Muscle of leg (tissue), 11 donors: ENCODE data around the gene CT47C1. TPM values are rescaled to one million over a fixed set of nuclear protein-coding genes. Genes with fewer than 3 reads are reported as not detected.

Source experiments
- DNase-seq: peaks from one replicate; pipeline ENCODE4 v3.0.0; 2013
- H3K27ac ChIP-seq: one replicate; pipeline ENCODE4 v1.5.1; 2013; ENCODE audit warnings: mild to moderate bottlenecking, low read length, control low read depth
- H3K27me3 ChIP-seq: one replicate; pipeline ENCODE4 v1.6.1; 2013; ENCODE audit warnings: low read length; ENCODE audit not compliant: control insufficient read depth, insufficient read depth
- H3K36me3 ChIP-seq: one replicate; pipeline ENCODE4 v1.6.1; 2013; ENCODE audit warnings: low read length; ENCODE audit not compliant: control insufficient read depth, insufficient read depth
- H3K4me1 ChIP-seq: one replicate; pipeline ENCODE4 v1.6.1; 2013; ENCODE audit warnings: low read length; ENCODE audit not compliant: control insufficient read depth, insufficient read depth
- H3K4me3 ChIP-seq: one replicate; pipeline ENCODE4 v1.5.1; 2013; ENCODE audit warnings: low read length, control low read depth
- H3K9me3 ChIP-seq: replicated peaks from 2 replicates; pipeline ENCODE4 v1.6.1; 2013; ENCODE audit warnings: low read depth, low read length; ENCODE audit not compliant: control insufficient read depth
- WGBS: methylation state at CpG from one replicate; pipeline ENCODE4 v1.1.5; 2013; ENCODE audit warnings: missing lambda C conversion rate; ENCODE audit not compliant: insufficient coverage; 5-methylcytosine and 5-hydroxymethylcytosine counted together
- polyA plus RNA-seq, 8 donors: library from polyadenylated mRNA; unstranded; fragments of 120-200 nt; gene quantifications; one replicate each; pipeline versions ENCODE4 v1.2.1 to v1.2.3, GENCODE V29; 2013; ENCODE audit warnings: inconsistent platforms in 1 of 8, low replicate concordance in 1 of 8; ENCODE audit not compliant: insufficient read length in 8 of 8, insufficient read depth in 1 of 8
- total RNA-seq: library from RNA; stranded (reverse); fragments of 120-200 nt; gene quantifications from one replicate; pipeline ENCODE4 v1.2.4, GENCODE V29; 2013

Gene CT47C1
- total and polyA plus RNA-seq, 9 donors: 0.22 TPM; not detected in 8

DNA sequence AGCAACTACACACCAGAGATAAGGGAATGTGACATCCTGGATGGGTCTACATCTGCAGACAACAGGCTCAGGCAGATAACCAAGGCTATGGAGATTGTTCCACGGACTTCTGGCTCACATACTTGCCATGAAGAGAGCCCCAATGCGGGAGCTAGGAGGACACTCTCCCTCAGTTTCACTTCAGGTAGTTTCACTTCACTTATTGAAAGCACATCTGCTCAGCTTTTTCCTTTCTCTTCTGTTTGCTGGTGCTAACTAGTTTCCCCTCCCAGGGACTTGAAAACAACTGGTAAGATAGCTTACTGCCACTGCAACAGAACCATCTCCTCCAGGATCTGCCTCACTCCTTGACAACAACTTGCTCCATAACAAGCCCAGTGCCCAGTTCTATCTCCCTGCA is 1.4 kb upstream of the CT47C1 start:
- Histone ChIP-seq H3K27ac (no peak overlapping the region), H3K9me3 (no peaks in the 10 kb centered on the region), H3K4me3 (no peak overlapping the region), H3K36me3 (no peaks in the 10 kb centered on the region), H3K27me3 (peaks cover 3% of the 10 kb centered on the region), H3K4me1 (no peaks in the 10 kb centered on the region)
- WGBS: 78% methylated on average over 1 of the region's 2 CpGs
- no peak for DNase-seq

DNA sequence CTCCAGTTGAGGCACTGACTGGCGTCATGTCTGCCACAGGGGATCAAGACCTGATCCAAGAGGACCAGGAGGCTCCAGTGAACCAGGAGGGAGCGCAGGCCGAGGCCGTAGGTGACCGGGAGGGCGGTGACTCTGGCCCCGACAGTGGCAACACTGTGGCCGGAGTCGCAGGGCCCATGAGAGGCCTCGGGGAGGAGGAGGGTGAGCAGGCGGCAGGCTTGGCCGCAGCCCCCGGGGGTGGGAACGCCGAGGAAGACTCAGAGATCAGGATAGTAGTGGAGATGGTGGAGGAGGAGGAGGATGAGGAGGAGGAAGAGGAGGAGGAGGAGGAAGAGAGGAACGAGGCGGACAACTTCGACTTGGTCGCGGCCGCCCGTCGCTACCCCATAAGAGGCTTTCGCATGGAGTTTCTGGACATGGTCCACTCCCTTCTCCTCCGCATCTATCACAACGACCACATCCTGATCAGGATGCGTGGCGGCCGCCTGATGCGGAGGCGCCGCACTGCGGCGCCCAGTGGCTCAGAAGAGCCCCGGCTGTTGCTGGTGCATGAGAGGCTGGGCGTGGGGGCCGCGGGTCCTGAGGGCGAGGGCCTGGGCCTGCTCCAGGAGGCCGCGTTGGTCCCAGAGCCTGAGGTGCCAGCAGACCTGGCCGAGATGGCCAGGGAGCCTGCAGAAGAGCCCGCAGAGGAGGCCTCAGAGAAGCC is 560 bp downstream of the CT47C1 start:
- Histone ChIP-seq H3K36me3 (no peaks in the 10 kb centered on the region), H3K27ac (no peak overlapping the region), H3K4me3 (no peak overlapping the region), H3K27me3 (peaks cover 3% of the 10 kb centered on the region), H3K4me1 (no peaks in the 10 kb centered on the region), H3K9me3 (no peaks in the 10 kb centered on the region)
- 91% methylated on average over 41 of the region's 43 CpGs for WGBS
- no peak for DNase-seq

GRCh38 chrX:119073911-119074310 is 1.1 kb downstream of the CT47C1 start:
- Histone ChIP-seq H3K4me1 (no peaks in the 10 kb centered on the region), H3K4me3 (no peak overlapping the region), H3K27me3 (peaks cover 3% of the 10 kb centered on the region), H3K27ac (no peak overlapping the region), H3K9me3 (no peaks in the 10 kb centered on the region), H3K36me3 (no peaks in the 10 kb centered on the region)
- WGBS: 91% methylated on average over 15 of the region's 19 CpGs
- no peak for DNase-seq

GRCh38 chrX:119075270-119076025 is 2.7 kb downstream of the CT47C1 start:
- peaks cover 7% of the 10 kb centered on the region for H3K27me3 ChIP-seq
- no peak overlapping the region for H3K4me3 ChIP-seq
- DNase-seq: no peak
- no peaks in the 10 kb centered on the region for H3K4me1 ChIP-seq
- no CpG with 5 or more reads among the region's 3 CpGs for WGBS
- no peaks in the 10 kb centered on the region for H3K36me3 ChIP-seq
- H3K27ac ChIP-seq: no peak overlapping the region
- no peaks in the 10 kb centered on the region for H3K9me3 ChIP-seq

DNA sequence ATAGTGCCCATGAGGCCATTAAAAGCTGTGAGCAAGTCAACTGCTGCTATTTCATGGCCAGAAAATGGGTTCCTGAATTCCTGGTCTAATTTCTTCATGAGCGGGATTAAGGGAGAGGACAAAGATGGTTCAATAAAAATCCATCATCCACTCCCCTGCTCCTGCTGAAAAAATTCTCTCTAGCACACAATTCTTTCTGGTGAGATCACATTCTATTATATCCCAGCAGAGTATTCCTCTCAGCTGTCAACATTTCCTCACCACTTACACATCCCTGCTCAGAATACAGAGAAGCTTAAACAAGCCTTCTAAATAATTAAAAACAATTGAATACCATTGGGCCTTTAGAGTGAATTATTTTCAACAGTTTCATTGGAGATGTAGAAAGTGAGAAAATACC is 9.5 kb downstream of the CT47C1 start:
- Histone ChIP-seq H3K36me3 (no peaks in the 10 kb centered on the region), H3K27ac (no peak overlapping the region), H3K4me3 (no peak overlapping the region), H3K4me1 (peaks cover 7% of the 10 kb centered on the region), H3K27me3 (peaks cover 23% of the 10 kb centered on the region), H3K9me3 (no peaks in the 10 kb centered on the region)
- DNase-seq: no peak
- WGBS: no CpG with 5 or more reads among the region's 1 CpG

DNA sequence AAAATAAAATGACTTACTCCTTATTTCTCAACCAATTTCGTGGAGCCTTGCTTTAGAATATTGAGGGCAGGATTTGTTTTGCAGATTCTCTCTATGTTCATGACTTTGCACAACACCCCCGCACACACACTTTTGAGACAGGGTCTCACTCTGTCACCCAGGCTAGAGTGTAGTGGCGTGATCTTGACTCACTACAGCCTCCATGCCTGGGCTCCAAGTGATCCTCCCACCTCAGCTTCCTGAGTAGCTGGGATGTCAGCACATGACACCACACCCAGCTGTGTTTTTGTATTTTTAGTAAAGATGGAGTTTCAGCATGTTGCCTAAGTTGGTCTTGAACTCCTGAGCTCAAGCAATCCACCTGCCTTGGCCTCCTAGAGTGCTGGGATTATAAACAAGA is 12.0 kb downstream of the CT47C1 start:
- H3K27me3 ChIP-seq: peaks cover 24% of the 10 kb centered on the region
- H3K4me3 ChIP-seq: no peak overlapping the region
- no peak for DNase-seq
- peaks cover 12% of the 10 kb centered on the region for H3K4me1 ChIP-seq
- H3K27ac ChIP-seq: no peak overlapping the region
- 70% methylated on average over 2 of the region's 3 CpGs for WGBS
- no peaks in the 10 kb centered on the region for H3K9me3 ChIP-seq
- H3K36me3 ChIP-seq: no peaks in the 10 kb centered on the region

GRCh38 chrX:119087121-119087520 is 14.3 kb downstream of the CT47C1 start:
- Histone ChIP-seq H3K4me3 (no peak overlapping the region), H3K36me3 (no peaks in the 10 kb centered on the region), H3K4me1 (peaks cover 12% of the 10 kb centered on the region), H3K27ac (no peak overlapping the region), H3K27me3 (peaks cover 21% of the 10 kb centered on the region), H3K9me3 (no peaks in the 10 kb centered on the region)
- peak; percentile 52 for DNase-seq
- WGBS: no CpG with 5 or more reads among the region's 1 CpG

DNA sequence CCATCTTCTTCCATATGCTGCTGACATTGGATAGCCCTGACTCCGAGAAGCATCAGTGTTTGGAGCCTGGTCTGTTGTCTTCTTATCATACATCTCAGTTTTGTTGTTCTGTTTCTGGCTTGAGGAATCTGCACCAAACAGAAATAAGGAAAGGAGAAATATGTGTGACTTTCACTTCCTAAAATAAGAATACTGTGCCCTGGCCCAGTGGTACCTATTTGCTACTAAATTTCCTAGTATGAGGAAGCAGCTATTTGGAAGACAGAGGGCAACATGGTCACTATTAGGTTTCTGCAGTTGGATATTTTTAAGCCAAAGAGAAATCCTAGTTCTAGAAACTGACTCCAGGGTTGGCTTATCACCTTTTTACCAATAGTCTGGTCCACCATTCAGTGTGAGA is 16.8 kb downstream of the CT47C1 start:
- peaks cover 12% of the 10 kb centered on the region for H3K4me1 ChIP-seq
- no peak for DNase-seq
- H3K36me3 ChIP-seq: no peaks in the 10 kb centered on the region
- H3K27ac ChIP-seq: no peak overlapping the region
- WGBS: no CpG with 5 or more reads among the region's 1 CpG
- no peaks in the 10 kb centered on the region for H3K9me3 ChIP-seq
- peaks cover 20% of the 10 kb centered on the region for H3K27me3 ChIP-seq
- H3K4me3 ChIP-seq: no peak overlapping the region

- Histone ChIP-seq H3K36me3 (no peaks in the 10 kb centered on the region), H3K27me3 (peaks cover 12% of the 10 kb centered on the region)
- WGBS: no CpG with 5 or more reads among the region's 1 CpG
Measured at GRCh38 chrX:119090627-119091026, 17.8 kb downstream of the CT47C1 start.

DNA sequence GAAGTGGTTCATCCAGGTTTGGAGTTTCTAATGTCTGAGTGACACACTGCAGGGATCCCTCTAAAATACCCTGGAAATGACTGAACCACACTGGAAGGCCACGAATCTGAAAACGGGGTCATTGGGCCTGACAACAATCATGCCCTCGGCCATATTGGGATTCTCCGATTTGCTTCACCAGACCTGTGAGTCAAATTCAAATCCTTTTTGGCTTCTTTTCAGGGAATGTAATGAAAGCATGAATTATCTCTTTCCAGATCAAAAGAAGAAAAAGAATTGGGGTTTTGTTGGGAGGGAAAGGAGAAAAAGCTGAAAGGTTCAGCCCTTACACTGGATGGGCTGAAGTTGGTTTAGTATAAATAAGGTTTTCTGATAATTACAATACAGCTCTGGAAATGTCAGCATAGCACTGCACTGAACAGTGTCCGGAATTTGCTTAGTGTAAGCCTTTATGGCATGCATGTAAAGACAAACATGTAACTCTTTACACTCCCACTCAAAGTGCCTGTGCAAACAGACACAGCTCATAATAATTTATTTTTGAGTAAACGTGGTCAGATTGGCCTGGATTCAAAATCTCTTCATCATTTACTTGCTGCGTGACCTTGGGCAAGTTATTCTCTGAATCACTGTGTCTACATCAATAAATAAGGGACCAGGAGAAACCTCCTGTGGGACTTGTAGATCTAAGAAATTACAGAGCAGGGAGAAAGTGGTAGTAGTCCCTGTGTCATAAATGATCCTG is 21.4 kb downstream of the CT47C1 start:
- no peak for DNase-seq
- WGBS: 85% methylated on average over 2 of the region's 7 CpGs

More at GRCh38 chrX:119090627-119091026, 17.8 kb downstream of the CT47C1 start:
- no peak for DNase-seq
- H3K4me1 ChIP-seq: peaks cover 12% of the 10 kb centered on the region
- no peak overlapping the region for H3K4me3 ChIP-seq
- H3K27ac ChIP-seq: no peak overlapping the region
- H3K9me3 ChIP-seq: no peaks in the 10 kb centered on the region

More for the DNA sequence above, 21.4 kb downstream of the CT47C1 start:
- Histone ChIP-seq H3K27ac (no peak overlapping the region), H3K4me1 (no peaks in the 10 kb centered on the region), H3K9me3 (no peaks in the 10 kb centered on the region), H3K4me3 (no peak overlapping the region), H3K27me3 (peaks cover 4% of the 10 kb centered on the region), H3K36me3 (no peaks in the 10 kb centered on the region)
